H9 (cell line): ENCODE measurements around the gene HORMAD2. TPM values are rescaled to one million over a fixed set of nuclear protein-coding genes. Genes with fewer than 3 reads are reported as not detected.

Experiments used
- DNase-seq: peaks from one replicate; pipeline ENCODE4 v3.0.0-alpha.2; 2017
- H2AFZ ChIP-seq: one replicate; pipeline ENCODE4 v1.6.1; 2013; ENCODE audit warnings: mild to moderate bottlenecking, low read length, control low read depth, moderate library complexity
- H2AK5ac ChIP-seq: 2 replicates; pipeline ENCODE4 v1.6.1; 2013; ENCODE audit warnings: low read length, control low read depth, mixed read lengths; ENCODE audit not compliant: insufficient read length
- H2BK120ac ChIP-seq: one replicate; pipeline ENCODE4 v1.6.1; 2013; ENCODE audit warnings: low read depth, mild to moderate bottlenecking, low read length, control low read depth, inconsistent platforms; ENCODE audit not compliant: poor library complexity, severe bottlenecking
- H2BK12ac ChIP-seq: 2 replicates; pipeline ENCODE4 v1.6.1; 2013; ENCODE audit warnings: low read length, control low read depth, mixed read lengths, low read depth; ENCODE audit not compliant: insufficient read length
- H2BK15ac ChIP-seq: 2 replicates; pipeline ENCODE4 v1.6.1; 2013; ENCODE audit warnings: low read depth, low read length, control low read depth
- H2BK20ac ChIP-seq: one replicate; pipeline ENCODE4 v1.6.1; 2013; ENCODE audit warnings: low read depth, mild to moderate bottlenecking, low read length, control low read depth, inconsistent platforms; ENCODE audit not compliant: poor library complexity, severe bottlenecking
- H2BK5ac ChIP-seq: 2 replicates; pipeline ENCODE4 v1.6.1; 2013; ENCODE audit warnings: low read length, control low read depth, mixed read lengths; ENCODE audit not compliant: insufficient read length
- H3K14ac ChIP-seq: 2 replicates; pipeline ENCODE4 v1.6.1; 2013; ENCODE audit warnings: low read length, control low read depth; ENCODE audit not compliant: insufficient read depth
- H3K18ac ChIP-seq: 2 replicates; pipeline ENCODE4 v1.6.1; 2013; ENCODE audit warnings: low read depth, mild to moderate bottlenecking, mixed read lengths, low read length, control low read depth; ENCODE audit not compliant: insufficient read length
- H3K23ac ChIP-seq: 2 replicates; pipeline ENCODE4 v1.6.1; 2013; ENCODE audit warnings: low read length, control low read depth, mixed read lengths, low read depth; ENCODE audit not compliant: insufficient read length
- H3K23me2 ChIP-seq: 2 replicates; pipeline ENCODE4 v1.6.1; 2013; ENCODE audit warnings: low read depth, mild to moderate bottlenecking, mixed read lengths, low read length, control low read depth; ENCODE audit not compliant: insufficient read length, poor library complexity, severe bottlenecking
- H3K27ac ChIP-seq: 2 replicates; pipeline ENCODE4 v1.5.1; 2013; ENCODE audit warnings: low read length, control low read depth, mixed read lengths, low read depth; ENCODE audit not compliant: insufficient read length
- H3K27me3 ChIP-seq: 2 replicates; pipeline ENCODE4 v1.6.1; 2013; ENCODE audit warnings: low read length, control low read depth, inconsistent platforms; ENCODE audit not compliant: insufficient read depth
- H3K4ac ChIP-seq: 2 replicates; pipeline ENCODE4 v1.6.1; 2013; ENCODE audit warnings: low read depth, mild to moderate bottlenecking, control low read depth, inconsistent platforms, low read length, moderate library complexity
- H3K4me1 ChIP-seq: 2 replicates; pipeline ENCODE4 v1.6.1; 2013; ENCODE audit warnings: low read length, control low read depth, inconsistent platforms; ENCODE audit not compliant: insufficient read depth
- H3K4me2 ChIP-seq: 2 replicates; pipeline ENCODE4 v1.6.1; 2013; ENCODE audit warnings: low read length, control low read depth, mixed read lengths; ENCODE audit not compliant: insufficient read length, insufficient read depth
- H3K56ac ChIP-seq: 2 replicates; pipeline ENCODE4 v1.6.1; 2013; ENCODE audit warnings: low read depth, mild to moderate bottlenecking, mixed read lengths, low read length, control low read depth; ENCODE audit not compliant: insufficient read length
- H3K79me1 ChIP-seq: 2 replicates; pipeline ENCODE4 v1.6.1; 2013; ENCODE audit warnings: low read depth, mild to moderate bottlenecking, moderate library complexity, low read length, control low read depth, inconsistent platforms; ENCODE audit not compliant: insufficient read depth, poor library complexity, severe bottlenecking
- H3K79me2 ChIP-seq: 2 replicates; pipeline ENCODE4 v1.6.1; 2013; ENCODE audit warnings: low read length, control low read depth, inconsistent platforms; ENCODE audit not compliant: insufficient read depth
- H3K9ac ChIP-seq: 2 replicates; pipeline ENCODE4 v1.6.1; 2013; ENCODE audit warnings: low read length, control low read depth, mixed read lengths; ENCODE audit not compliant: insufficient read length; ENCODE audit errors: extremely low read depth
- H3K9me3 ChIP-seq: one replicate; pipeline ENCODE4 v1.6.1; 2013; ENCODE audit warnings: low read depth, low read length, inconsistent platforms; ENCODE audit not compliant: control insufficient read depth
- H3T11ph ChIP-seq: one replicate; pipeline ENCODE4 v1.6.1; 2013; ENCODE audit warnings: mild to moderate bottlenecking, low read length, control low read depth, inconsistent platforms
- H4K20me1 ChIP-seq: one replicate; pipeline ENCODE4 v1.6.1; 2013; ENCODE audit not compliant: control insufficient read depth, insufficient read length, insufficient read depth
- H4K5ac ChIP-seq: 2 replicates; pipeline ENCODE4 v1.6.1; 2013; ENCODE audit warnings: low read depth, mild to moderate bottlenecking, mixed read lengths, low read length, control low read depth; ENCODE audit not compliant: insufficient read length
- H4K8ac ChIP-seq: replicated peaks from 2 replicates; pipeline ENCODE4 v1.6.1; 2013; ENCODE audit warnings: low read length, control low read depth, mixed read lengths, low read depth; ENCODE audit not compliant: insufficient read length
- H4K91ac ChIP-seq: 2 replicates; pipeline ENCODE4 v1.6.1; 2013; ENCODE audit warnings: low read depth, mild to moderate bottlenecking, moderate library complexity, mixed read lengths, low read length, control low read depth; ENCODE audit not compliant: insufficient read length
- H3K27ac Mint-ChIP-seq, 3 experiments: 2 replicates in 2 of 3; 3 replicates in 1 of 3; pipeline ENCODE4 v1.8.0; 2020 to 2021; ENCODE audit warnings: mixed read lengths in 3 of 3, mild to moderate bottlenecking in 1 of 3, moderate library complexity in 1 of 3
- H3K27me3 Mint-ChIP-seq: 2 replicates; pipeline ENCODE4 v1.8.0; 2021; ENCODE audit warnings: low read depth, mild to moderate bottlenecking, moderate library complexity, mixed read lengths
- H3K36me3 Mint-ChIP-seq, 3 experiments: 2 replicates in 2 of 3; 3 replicates in 1 of 3; pipeline ENCODE4 v1.8.0; 2020 to 2021; ENCODE audit warnings: low read depth in 3 of 3, mixed read lengths in 3 of 3; ENCODE audit not compliant: insufficient read depth in 1 of 3
- H3K4me1 Mint-ChIP-seq, 2 experiments: 2 replicates each; pipeline ENCODE4 v1.8.0; 2020; ENCODE audit warnings: mixed read lengths in 2 of 2
- H3K4me3 Mint-ChIP-seq, 2 experiments: 2 replicates in 1 of 2; 3 replicates in 1 of 2; pipeline ENCODE4 v1.8.0; 2020 to 2021; ENCODE audit warnings: mild to moderate bottlenecking in 2 of 2, mixed read lengths in 2 of 2, moderate library complexity in 1 of 2
- H3K9me3 Mint-ChIP-seq, 2 experiments: 2 replicates in 1 of 2; 3 replicates in 1 of 2; pipeline ENCODE4 v1.8.0; 2020; ENCODE audit warnings: mild to moderate bottlenecking in 2 of 2, mixed read lengths in 2 of 2, moderate library complexity in 1 of 2
- WGBS: extraction: QIAGEN DNeasy Blood & Tissue Kit; methylation state at CpG from one replicate; pipeline ENCODE4 v1.1.7; 2013; ENCODE audit warnings: missing lambda C conversion rate, low lambda C conversion rate, mixed read lengths; ENCODE audit not compliant: insufficient read length; ENCODE audit errors: extremely low coverage; 5-methylcytosine and 5-hydroxymethylcytosine counted together
- total RNA-seq: library from RNA; stranded (reverse); gene quantifications from 2 replicates; pipeline ENCODE4 v1.2.1, GENCODE V29; 2021
- TF ChIP-seq, protein P1 (sequence below): fragments of 200-600 bp; sonication (generic); conservative IDR thresholded peaks from 3 replicates; pipeline ENCODE4 v1.8.0; 2021; ENCODE audit warnings: antibody characterized with exemption, mild to moderate bottlenecking

HORMAD2 gene
- total RNA-seq, 1 experiment from 2014 or later = not detected

DNA sequence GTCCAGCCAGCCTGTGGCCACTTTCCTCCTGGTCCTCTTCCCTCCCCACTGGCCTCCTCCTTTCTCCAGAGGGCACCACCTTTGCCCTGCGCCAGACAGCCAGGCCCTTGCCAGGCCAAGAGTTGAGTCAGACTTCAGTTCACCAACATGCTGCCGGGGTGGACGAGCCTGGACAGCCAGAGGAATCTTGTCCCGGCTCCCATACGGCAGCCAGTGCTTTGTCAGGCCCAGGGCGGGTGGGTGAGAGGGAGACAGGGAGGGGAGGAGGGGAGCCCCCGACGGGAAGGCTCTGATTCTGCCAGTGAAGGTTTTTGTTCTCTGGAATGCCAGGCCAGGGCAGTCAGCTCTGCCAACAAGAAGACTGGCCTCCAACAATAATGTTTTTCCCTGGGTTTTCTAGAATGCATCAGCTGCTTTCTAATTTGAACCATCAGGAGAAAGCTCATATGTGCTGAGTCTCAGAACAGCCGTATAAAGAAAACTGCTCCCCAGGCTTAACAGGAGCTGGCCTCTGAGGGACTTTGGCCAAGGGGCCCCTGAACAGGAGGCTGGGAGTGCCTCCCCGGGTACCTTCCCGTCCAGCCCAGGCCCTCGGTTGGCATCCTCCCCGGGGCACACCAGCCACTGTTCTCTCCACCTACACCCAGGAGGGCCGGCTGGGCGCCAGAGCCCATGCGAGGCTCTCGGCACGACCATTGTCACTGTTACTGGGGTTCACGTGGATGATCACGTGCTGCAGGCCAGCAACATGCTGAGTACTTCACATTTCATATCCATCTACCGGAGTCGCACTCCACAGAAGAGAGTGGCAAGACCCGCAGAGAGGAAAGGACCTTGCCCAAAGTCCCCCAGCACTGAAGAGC is 137.7 kb downstream of the HORMAD2 start:
- no peak overlapping the region for H3K4ac ChIP-seq
- H4K5ac ChIP-seq = no peak overlapping the region
- H3T11ph ChIP-seq = no peak overlapping the region
- no peak overlapping the region for H3K4me2 ChIP-seq
- H3K18ac ChIP-seq = peak overlapping the region; percentile 62
- no peaks in the 10 kb centered on the region for H3K9me3 ChIP-seq
- H4K20me1 ChIP-seq = no peaks in the 10 kb centered on the region
- no peak overlapping the region for H2AFZ ChIP-seq
- Mint-ChIP-seq H3K27ac (peak overlapping the region in 1 of 3 experiments; percentile 83; a peak in 1 of 7 replicates), H3K27me3 (peaks cover 8% of the 10 kb centered on the region), H3K36me3 (no peaks in the 10 kb centered on the region), H3K9me3 (no peaks in the 10 kb centered on the region), H3K4me1 (peaks cover 9 to 17% of the 10 kb centered on the region in 2 experiments), H3K4me3 (no peak overlapping the region)
- no peaks in the 10 kb centered on the region for H3K79me1 ChIP-seq
- H3K79me2 ChIP-seq = no peaks in the 10 kb centered on the region
- H2BK20ac ChIP-seq = no peak overlapping the region
- H2BK5ac ChIP-seq = no peak overlapping the region
- no peak overlapping the region for H3K9ac ChIP-seq
- no peak overlapping the region for H3K27ac ChIP-seq
- no peak overlapping the region for H3K23ac ChIP-seq
- no peak overlapping the region for H3K56ac ChIP-seq
- no peak overlapping the region for H2BK120ac ChIP-seq
- H2BK15ac ChIP-seq = no peak overlapping the region
- H4K8ac ChIP-seq = no peak overlapping the region
- H3K4me1 ChIP-seq = peaks cover 6% of the 10 kb centered on the region; the same call in 1 of the 2 replicates
- no peak for DNase-seq
- no peak overlapping the region for H2BK12ac ChIP-seq
- no peak overlapping the region for H2AK5ac ChIP-seq
- H3K23me2 ChIP-seq = no peaks in the 10 kb centered on the region
- no peak overlapping the region for H4K91ac ChIP-seq
- no peak overlapping the region for H3K14ac ChIP-seq
- WGBS = no CpG with 5 or more reads among the region's 23 CpGs
- H3K27me3 ChIP-seq = no peaks in the 10 kb centered on the region
- TF ChIP-seq, protein P1, sequence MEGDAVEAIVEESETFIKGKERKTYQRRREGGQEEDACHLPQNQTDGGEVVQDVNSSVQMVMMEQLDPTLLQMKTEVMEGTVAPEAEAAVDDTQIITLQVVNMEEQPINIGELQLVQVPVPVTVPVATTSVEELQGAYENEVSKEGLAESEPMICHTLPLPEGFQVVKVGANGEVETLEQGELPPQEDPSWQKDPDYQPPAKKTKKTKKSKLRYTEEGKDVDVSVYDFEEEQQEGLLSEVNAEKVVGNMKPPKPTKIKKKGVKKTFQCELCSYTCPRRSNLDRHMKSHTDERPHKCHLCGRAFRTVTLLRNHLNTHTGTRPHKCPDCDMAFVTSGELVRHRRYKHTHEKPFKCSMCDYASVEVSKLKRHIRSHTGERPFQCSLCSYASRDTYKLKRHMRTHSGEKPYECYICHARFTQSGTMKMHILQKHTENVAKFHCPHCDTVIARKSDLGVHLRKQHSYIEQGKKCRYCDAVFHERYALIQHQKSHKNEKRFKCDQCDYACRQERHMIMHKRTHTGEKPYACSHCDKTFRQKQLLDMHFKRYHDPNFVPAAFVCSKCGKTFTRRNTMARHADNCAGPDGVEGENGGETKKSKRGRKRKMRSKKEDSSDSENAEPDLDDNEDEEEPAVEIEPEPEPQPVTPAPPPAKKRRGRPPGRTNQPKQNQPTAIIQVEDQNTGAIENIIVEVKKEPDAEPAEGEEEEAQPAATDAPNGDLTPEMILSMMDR = no peak
